Measurements from ENCODE around the gene STX8.

Gene STX8

DNA sequence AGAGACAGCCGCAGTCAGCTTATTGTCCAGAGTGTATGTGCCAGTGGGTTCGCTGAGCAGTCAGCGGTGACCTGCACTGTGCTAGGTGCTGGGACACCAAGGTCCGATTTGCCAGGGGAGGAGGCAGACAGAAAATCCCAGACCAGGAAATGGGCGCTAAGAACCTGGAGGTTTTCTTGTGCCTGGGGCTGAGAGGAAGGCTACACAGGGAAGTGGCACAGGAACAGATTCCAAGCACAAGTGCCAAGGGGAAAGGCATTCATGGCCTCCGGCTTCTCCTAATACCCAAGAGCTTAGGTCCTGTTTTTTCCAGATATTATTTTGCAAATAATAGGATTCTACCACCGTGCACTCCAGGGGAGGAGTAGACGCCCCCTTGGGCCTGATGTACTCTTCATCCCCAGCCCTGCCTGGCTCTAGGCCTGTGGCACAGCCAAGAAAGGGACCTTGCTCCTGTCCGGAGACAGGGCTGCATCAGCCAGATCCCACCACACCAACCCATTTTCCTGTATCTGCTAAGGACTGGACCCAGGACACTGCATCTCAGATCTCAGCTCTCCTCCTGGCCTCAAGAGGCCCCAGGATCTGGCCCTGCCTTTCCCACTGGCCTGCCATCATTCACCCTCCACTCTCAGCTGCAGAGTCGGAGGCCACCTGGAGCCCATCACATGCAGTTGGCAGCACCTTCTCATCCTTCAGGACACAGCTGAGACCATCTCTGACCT lies 367.1 kb downstream of the STX8 start:
- DNase-seq (ENCODE audit: low read depth), result no peak

DNA sequence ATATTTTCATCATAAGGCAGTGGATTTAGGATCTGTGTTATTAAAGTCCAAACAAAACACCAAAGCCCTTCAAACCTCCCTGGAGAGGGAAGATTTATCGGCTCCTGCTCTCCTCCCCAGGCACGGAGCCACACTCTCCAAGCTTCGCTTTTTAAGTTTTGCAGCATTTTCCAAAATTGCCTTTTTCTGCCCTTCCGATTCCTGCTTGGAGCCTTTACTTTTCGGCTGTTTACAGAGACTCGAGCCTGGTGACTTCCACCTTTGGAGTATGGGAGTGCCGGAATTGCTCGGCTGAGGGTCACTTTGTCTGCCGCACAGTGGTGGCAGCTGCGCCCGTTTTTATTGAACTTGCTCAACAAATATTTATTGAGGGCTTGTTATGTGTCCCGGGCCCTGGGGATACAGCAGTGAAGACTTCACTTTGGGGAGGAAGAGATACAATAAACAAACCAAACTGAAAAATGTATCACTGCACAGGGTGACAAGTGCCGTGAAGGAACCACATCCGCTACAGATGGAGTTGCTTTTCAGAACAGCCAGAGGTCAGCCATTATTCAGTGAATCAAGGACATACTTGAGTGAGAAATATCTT lies 368.8 kb downstream of the STX8 start:
- no peak for DNase-seq (ENCODE audit: low read depth)

DNA sequence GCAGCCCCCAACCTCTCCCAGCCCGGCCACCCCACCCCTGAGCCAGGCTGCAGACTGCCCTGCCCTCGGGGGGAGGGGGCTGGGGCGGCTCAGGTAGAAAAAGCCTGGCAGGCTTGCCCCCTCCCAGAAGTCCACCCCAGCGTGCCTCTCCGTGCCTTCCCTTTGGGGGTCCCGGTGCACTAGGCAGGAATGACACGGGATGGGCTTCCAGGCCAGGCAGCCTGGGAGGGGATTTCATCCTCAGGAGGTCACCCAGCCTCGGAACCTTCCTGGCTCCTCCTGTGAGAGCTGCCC lies 369.3 kb downstream of the STX8 start:
- no peak for DNase-seq (ENCODE audit: low read depth)

DNA sequence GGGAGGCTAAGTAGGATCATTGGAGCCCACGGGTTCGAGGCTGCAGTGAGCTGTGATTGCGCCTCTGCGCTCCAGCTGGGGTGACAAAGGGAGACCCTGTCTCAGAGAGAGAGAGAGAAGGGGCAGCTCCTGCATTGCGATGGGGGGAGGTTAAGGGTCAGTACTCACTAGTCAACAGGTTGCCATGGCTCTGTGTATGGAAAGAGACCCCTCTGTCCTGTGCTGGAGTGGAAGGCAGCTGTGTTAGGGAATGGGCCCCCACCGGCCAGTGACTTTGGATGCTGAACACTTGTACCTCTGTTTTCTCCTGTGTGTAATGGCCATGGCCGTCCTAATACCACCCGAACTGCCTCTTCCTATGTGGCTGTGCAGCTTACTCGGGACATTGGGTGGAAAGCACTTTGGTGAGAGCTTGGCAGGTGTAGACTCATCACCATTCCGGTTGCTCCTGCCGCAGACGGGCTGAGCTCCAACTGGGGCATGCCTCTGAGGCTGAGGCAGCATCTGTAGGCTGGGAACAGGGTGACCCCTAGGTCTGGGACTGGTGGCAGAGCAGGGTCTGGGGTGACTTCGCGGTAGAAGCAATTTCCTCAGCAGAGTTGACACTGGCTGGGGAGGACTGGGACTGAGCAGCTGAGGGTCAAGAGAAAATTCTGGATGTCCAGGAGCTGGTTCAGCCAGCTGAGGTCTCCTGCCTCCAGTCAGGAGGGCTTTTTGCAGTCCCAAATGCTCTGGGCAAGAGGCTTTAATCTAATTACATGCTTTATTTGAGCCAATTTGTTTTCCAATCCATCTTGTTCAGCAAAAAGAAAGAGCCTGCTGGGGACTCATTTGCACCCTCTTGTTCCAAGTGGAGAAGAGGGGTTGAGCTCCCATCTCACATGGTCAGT lies 369.9 kb downstream of the STX8 start:
- no peak for DNase-seq (ENCODE audit: low read depth)

DNA sequence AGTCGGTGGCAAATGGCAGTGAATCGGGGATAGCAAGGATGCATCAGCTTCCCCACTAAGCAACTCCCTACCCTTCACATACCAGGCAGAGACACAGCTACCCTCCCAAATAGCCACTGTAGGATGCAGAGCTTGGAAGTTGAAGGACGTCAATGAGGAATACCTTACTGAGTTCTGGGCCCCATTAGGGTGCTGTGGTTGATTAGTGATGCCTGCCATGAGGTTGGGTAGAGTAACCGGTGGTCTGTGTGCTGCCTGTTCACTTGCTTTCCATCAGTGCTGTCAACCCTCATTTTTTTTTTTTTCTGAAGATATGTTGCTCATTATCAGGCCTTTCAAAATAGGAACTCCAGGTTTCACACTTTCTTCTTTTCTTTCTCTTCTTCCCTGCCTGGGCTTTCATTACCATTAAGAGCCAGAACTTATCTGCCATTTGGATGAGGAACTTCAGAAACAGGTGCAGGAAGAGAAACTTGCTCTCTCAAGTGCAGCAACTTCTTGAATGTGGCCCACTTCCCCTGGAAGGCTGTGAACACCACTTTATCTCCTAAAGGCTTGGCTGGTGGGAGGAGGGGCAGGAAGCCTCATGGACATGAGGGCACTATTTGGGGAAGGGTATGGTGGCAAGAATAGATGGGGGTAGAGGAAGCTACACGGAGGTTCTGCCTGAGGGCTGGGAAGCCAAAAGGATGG lies 370.8 kb downstream of the STX8 start:
- DNase-seq (ENCODE audit: low read depth), result no peak

DNA sequence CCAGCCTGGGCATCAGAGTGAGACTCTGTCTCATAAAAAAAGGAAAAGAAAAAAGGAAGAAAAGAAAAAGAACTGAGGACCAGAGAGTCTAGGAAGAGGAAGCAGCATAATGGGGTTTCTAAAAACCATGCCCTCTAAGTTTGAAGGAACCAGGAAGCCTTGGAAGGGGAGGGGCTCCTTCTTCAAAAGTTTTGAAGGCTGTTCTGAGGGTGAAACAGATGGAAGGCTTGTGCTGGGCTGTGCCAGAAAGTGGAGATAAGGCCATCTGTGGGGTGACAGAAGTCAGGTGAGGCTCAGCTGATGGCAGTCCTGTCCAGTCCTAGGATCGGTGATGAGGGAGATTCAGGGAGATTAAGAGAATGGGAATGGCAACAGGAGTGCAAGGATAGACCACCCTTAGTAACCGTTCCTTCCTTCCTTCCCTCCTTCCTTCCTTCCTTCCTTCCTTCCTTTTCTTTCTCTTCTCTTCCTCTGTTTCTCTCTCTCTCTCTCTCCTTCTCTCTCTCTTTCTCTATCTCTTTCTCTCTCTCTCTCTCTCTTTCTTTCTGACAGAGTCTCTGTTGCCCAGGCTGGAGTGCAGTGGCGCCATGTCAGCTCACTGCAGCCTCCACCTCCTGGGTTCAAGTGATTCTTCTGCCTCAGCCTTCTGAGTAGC lies 371.7 kb downstream of the STX8 start:
- DNase-seq (ENCODE audit: low read depth), result no peak

DNA sequence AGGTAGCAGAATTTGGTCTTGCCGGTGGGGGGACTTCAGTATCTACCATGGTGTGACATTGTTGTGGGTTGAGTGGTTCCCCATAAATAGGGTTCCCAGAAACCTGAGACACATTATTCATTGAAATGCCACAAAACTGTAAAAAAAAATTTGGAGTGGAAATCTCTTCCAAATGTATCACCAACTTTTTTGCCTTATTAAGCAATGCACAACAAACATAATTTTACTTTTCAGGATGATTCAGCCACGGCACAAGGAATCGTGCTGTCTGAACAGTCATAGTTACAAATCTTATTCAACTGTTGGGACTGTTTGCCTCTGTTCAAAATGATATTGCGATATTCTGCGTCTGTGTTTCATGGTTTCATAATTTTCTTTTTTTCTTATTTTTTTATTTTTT lies 373.1 kb downstream of the STX8 start:
- no peak for DNase-seq (ENCODE audit: low read depth)

DNA sequence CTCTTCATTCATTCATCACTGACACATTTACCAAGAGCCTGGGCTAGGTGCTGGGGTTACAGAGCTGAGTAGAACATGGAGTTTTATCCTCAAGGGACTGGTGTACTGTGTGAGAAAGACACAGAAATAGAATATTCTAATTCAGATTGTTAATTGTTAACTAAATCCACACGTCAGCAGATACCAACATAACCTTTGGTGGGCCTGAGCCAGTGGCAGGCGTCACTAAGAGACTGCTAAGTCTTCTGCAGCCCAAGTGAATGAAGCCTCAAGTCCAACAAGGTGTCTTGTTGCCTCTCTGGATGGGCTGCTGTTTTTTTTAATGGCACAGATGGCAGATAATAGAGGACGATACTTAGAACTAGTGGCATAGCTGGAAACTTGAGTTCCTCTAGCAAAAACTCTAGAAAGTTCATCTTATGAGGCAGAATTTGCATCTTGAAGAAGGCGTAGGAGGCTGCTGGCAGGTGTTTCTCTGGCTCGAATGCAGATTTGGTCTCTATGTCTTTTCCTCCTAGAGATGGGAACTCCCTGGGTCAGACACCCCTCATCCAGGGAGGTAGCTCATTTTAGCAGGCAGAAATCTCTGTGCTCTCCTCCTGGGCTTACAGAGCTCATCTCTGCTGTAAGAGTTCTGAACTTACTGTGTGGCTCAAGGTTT lies 374.8 kb downstream of the STX8 start:
- no peak for DNase-seq (ENCODE audit: low read depth)

All from amniotic epithelial cell (primary cell).